Keratinocyte (primary cell): ENCODE results near the gene FOXP3. TPM values are rescaled to one million over a fixed set of nuclear protein-coding genes. Genes with fewer than 3 reads are reported as not detected.

Source experiments
- DNase-seq: peaks from one replicate; pipeline ENCODE4 v3.0.0-alpha.2; 2011; ENCODE audit warnings: low read depth, missing footprints, low spot score
- FAIRE-seq: peaks from 2 replicates; lab custom pipeline; 2011; peaks lifted over from hg19 to GRCh38; lab: Jason Lieb, UNC
- H2AFZ ChIP-seq: 2 replicates; pipeline ENCODE4 v1.6.0; 2012; ENCODE audit warnings: low read length, control low read depth, inconsistent platforms; ENCODE audit not compliant: control insufficient read depth
- H3K27ac ChIP-seq: 2 replicates; pipeline ENCODE4 v1.5.1; 2011; ENCODE audit warnings: low read length; ENCODE audit not compliant: control insufficient read depth, insufficient read depth
- H3K27me3 ChIP-seq: 3 replicates; pipeline ENCODE4 v1.6.0; 2011; ENCODE audit warnings: low read length; ENCODE audit not compliant: control insufficient read depth, insufficient read depth; ENCODE audit errors: extremely low read depth
- H3K36me3 ChIP-seq, 2 experiments: 2 replicates in 1 of 2; 3 replicates in 1 of 2; pipeline ENCODE4 v1.5.1; 2011; ENCODE audit warnings: low read length in 2 of 2, mild to moderate bottlenecking in 1 of 2; ENCODE audit not compliant: control insufficient read depth in 2 of 2, insufficient read depth in 2 of 2; ENCODE audit errors: extremely low read depth in 1 of 2
- H3K4me1 ChIP-seq: 3 replicates; pipeline ENCODE4 v1.5.1; 2011; ENCODE audit warnings: low read length; ENCODE audit not compliant: control insufficient read depth, insufficient read depth; ENCODE audit errors: extremely low read depth
- H3K4me2 ChIP-seq: 3 replicates; pipeline ENCODE4 v1.6.0; 2011; ENCODE audit warnings: low read depth, low read length; ENCODE audit not compliant: control insufficient read depth, insufficient read depth; ENCODE audit errors: extremely low read depth
- H3K4me3 ChIP-seq, 3 experiments: fragments of 200-600 bp in 1 of 3; sonication (generic) in 1 of 3; 2 replicates in 2 of 3; 3 replicates in 1 of 3; pipeline ENCODE4 v1.5.1; 2011 to 2016; ENCODE audit warnings: low read length in 3 of 3, mild to moderate bottlenecking in 3 of 3, control low read depth in 2 of 3, inconsistent platforms in 1 of 3, low read depth in 1 of 3, mixed read lengths in 1 of 3, mixed run types in 1 of 3, moderate library complexity in 1 of 3; ENCODE audit not compliant: control insufficient read depth in 2 of 3, insufficient read depth in 2 of 3; ENCODE audit errors: extremely low read depth in 1 of 3
- H3K79me2 ChIP-seq: 2 replicates; pipeline ENCODE4 v1.6.0; 2012; ENCODE audit warnings: low read length; ENCODE audit not compliant: control insufficient read depth, insufficient read depth
- H3K9ac ChIP-seq: 3 replicates; pipeline ENCODE4 v1.6.0; 2011; ENCODE audit warnings: low read length; ENCODE audit not compliant: control insufficient read depth, insufficient read depth; ENCODE audit errors: extremely low read depth
- H3K9me1 ChIP-seq: 3 replicates; pipeline ENCODE4 v1.6.0; 2011; ENCODE audit warnings: low read length; ENCODE audit not compliant: control insufficient read depth, insufficient read depth; ENCODE audit errors: extremely low read depth
- H3K9me3 ChIP-seq: 2 replicates; pipeline ENCODE4 v1.5.1; 2012; ENCODE audit warnings: low read depth, low read length; ENCODE audit not compliant: control insufficient read depth
- H4K20me1 ChIP-seq: 3 replicates; pipeline ENCODE4 v1.6.0; 2011; ENCODE audit warnings: low read length; ENCODE audit not compliant: control insufficient read depth, insufficient read depth; ENCODE audit errors: extremely low read depth
- EZH2 ChIP-seq: IDR thresholded peaks from one replicate; pipeline ENCODE4 v1.6.1; 2012; ENCODE audit warnings: inconsistent platforms, mild to moderate bottlenecking, low read length, moderate library complexity
- dilution Hi-C: fragments of 300-500 bp; cut with MboI; formaldehyde crosslinking; loops from one replicate; pipeline ENCODE4 v1.7.0; 2020; ENCODE audit warnings: low sequenced_read_pairs; ENCODE audit not compliant: extremely low pct_ligation_motif_present
- polyA plus RNA-seq, 5 experiments: library from polyadenylated mRNA; depleted of rRNA in 3 of 5; stranded (reverse) in 3 of 5; stranded (forward) in 1 of 5; unstranded in 1 of 5; fragments of >200 nt; gene quantifications; 1 replicate in 1 of 5; 2 replicates in 3 of 5; 3 replicates in 1 of 5; pipeline versions ENCODE4 v1.2.1 to v1.2.3, GENCODE V29; 2011 to 2012; ENCODE audit warnings: missing spikeins in 2 of 5, low read depth in 1 of 5, low replicate concordance in 1 of 5
- TF ChIP-seq, protein P1 (sequence below), 3 experiments: IDR thresholded peaks in 1 of 3; conservative IDR thresholded peaks in 1 of 3; optimal IDR thresholded peaks in 1 of 3; 2 replicates in 2 of 3; 3 replicates in 1 of 3; pipeline versions ENCODE3 to v1.5.1; 2011; ENCODE audit warnings: low read length in 3 of 3, mild to moderate bottlenecking in 3 of 3, moderate library complexity in 2 of 3, control low read depth in 1 of 3, inconsistent platforms in 1 of 3; ENCODE audit not compliant: insufficient read depth in 2 of 3; ENCODE audit errors: extremely low read depth in 1 of 3

The FOXP3 gene
- polyA plus RNA-seq, 1 donor (not counting 4 experiments of a cell fraction or from before 2014, with no cell fraction given) = 0.05 TPM

DNA sequence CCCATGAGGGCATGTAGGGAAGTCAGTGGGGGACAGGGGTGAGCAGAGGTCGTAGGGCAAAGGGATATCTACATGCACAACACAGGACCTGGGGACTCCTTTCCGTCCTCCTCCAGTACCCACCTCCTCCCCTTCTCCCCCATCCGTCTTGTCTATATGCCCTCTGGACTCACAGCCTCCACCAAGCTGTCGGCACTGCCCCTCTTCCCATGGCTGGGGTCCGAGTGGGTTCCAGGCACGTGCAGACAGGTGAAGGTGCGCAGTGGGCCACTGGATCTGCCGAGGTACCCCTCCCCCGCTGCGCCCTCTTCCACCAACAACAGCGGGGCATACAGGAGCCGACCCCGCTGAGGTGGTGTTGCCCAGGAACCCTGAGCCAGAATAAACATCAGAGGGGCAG is 59.1 kb downstream of the FOXP3 start:
- FAIRE-seq = no peak
- H3K79me2 ChIP-seq = no peaks in the 10 kb centered on the region
- TF ChIP-seq EZH2 = no peak
- TF ChIP-seq, protein P1, sequence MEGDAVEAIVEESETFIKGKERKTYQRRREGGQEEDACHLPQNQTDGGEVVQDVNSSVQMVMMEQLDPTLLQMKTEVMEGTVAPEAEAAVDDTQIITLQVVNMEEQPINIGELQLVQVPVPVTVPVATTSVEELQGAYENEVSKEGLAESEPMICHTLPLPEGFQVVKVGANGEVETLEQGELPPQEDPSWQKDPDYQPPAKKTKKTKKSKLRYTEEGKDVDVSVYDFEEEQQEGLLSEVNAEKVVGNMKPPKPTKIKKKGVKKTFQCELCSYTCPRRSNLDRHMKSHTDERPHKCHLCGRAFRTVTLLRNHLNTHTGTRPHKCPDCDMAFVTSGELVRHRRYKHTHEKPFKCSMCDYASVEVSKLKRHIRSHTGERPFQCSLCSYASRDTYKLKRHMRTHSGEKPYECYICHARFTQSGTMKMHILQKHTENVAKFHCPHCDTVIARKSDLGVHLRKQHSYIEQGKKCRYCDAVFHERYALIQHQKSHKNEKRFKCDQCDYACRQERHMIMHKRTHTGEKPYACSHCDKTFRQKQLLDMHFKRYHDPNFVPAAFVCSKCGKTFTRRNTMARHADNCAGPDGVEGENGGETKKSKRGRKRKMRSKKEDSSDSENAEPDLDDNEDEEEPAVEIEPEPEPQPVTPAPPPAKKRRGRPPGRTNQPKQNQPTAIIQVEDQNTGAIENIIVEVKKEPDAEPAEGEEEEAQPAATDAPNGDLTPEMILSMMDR (optimal IDR thresholded peaks at IDR 0.05 in 1 of 3, IDR thresholded peaks at IDR 0.05 in 1 of 3, conservative IDR thresholded peaks at IDR 0.05 in 1 of 3; ENCODE audit: extremely low read depth in 1 of 3, insufficient read depth in 2 of 3, low read length in 3 of 3) = no peak
- H3K27ac ChIP-seq = no peak overlapping the region
- H3K9me3 ChIP-seq = no peaks in the 10 kb centered on the region
- H3K4me2 ChIP-seq = no peak overlapping the region
- no peaks in the 10 kb centered on the region for H4K20me1 ChIP-seq
- no peaks in the 10 kb centered on the region for H3K9me1 ChIP-seq
- H3K36me3 ChIP-seq = no peaks in the 10 kb centered on the region
- H3K9ac ChIP-seq = no peak overlapping the region
- H3K27me3 ChIP-seq = no peaks in the 10 kb centered on the region
- peaks cover 2% of the 10 kb centered on the region for H3K4me1 ChIP-seq
- dilution Hi-C loops = no loop called here
- no peak overlapping the region for H3K4me3 ChIP-seq
- H2AFZ ChIP-seq = no peak overlapping the region
- no peak for DNase-seq

DNA sequence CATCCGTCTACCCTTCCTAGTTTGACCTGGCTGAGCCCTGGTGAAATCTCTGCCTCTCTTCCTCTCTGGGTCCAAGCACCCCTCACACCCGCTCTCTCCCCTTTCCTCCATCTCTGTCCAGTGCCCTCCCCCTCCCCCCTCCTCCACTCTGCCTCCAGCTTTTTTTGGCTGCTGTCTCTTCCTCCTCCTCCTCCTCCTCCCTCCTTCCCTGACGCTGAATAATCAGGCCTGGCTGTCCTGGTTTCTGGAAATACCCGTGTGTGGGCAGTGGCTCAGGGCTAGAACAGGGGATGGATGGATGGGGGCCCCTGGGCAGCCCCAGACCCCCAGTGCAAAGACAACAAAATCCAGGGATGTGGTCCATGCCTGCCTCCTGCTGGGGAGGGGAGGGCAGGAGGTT is 59.8 kb downstream of the FOXP3 start:
- Histone ChIP-seq H3K9me1 (no peaks in the 10 kb centered on the region), H3K27me3 (no peaks in the 10 kb centered on the region), H3K27ac (no peak overlapping the region), H3K4me2 (no peak overlapping the region), H3K9ac (no peak overlapping the region), H3K4me3 (no peak overlapping the region), H2AFZ (no peak overlapping the region), H3K9me3 (no peaks in the 10 kb centered on the region), H3K79me2 (no peaks in the 10 kb centered on the region), H3K4me1 (peaks cover 4% of the 10 kb centered on the region), H3K36me3 (no peaks in the 10 kb centered on the region), H4K20me1 (no peaks in the 10 kb centered on the region)
- DNase-seq (no peak), FAIRE-seq (no peak)
- TF ChIP-seq EZH2 = no peak
- TF ChIP-seq, protein P1 (optimal IDR thresholded peaks at IDR 0.05 in 1 of 3, IDR thresholded peaks at IDR 0.05 in 1 of 3, conservative IDR thresholded peaks at IDR 0.05 in 1 of 3; ENCODE audit: extremely low read depth in 1 of 3, insufficient read depth in 2 of 3, low read length in 3 of 3) = no peak
- dilution Hi-C loops = no loop called here
